NCI-H1694 treated with DMSO at 0.1 percent for 48 hours (cell line): ENCODE measurements around the gene LGI2.

Experiments
- DNase-seq: peaks from one replicate; lab custom pipeline; 2025; lab: John Stamatoyannopoulos, UW

LGI2 gene

DNA sequence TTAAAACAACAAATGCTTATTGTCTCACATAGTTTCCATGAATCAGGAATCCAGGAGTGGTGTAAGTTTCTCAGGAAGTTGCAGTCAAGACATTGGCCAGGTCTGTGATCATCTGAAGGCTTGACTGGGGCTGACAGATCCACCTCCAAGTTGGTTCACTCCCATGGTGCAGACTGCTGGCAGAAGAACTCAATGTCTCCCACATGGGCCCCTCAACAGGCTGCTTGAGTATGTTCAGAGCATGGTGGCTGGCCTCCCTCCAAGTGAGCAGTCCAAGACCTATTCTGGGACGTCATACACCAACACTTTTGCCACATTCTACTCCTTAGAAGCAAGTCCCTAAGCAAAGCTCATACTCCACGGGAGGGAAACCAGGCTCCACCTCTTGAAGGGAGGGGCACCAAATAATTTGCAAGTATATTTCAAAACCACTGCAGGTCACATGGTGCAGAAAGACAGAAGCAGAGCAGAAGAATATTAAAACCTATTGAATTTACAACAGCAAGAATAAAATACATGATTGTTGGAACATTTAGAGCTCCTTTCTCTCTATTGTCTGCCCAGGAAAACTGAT, 35.3 kb downstream of the LGI2 start:
- no peak for DNase-seq

DNA sequence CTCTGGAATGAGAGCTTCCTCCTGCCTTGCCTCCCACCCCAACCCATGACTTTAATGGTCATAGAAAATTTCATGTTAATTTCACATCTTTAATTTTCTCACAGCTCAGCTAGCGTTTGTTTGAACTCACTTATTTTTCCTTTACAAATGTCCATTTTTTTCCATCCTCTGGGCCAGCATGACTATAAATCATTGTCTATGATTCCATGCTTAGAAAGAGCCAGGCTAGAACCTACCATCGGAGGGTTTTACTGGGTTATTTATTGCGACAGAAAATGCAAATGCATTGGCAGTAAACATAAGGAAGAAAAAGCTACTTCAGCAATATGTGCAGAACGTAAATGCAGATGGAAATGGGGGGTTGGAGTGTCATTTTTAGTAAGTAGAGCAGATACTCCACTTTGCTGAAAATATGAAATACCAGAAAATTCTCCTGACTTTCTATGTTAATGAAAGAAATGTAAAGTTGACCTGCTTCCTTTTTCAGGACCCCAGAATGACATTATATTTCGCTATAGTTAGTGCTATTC, 37.1 kb downstream of the LGI2 start:
- no peak for DNase-seq

DNA sequence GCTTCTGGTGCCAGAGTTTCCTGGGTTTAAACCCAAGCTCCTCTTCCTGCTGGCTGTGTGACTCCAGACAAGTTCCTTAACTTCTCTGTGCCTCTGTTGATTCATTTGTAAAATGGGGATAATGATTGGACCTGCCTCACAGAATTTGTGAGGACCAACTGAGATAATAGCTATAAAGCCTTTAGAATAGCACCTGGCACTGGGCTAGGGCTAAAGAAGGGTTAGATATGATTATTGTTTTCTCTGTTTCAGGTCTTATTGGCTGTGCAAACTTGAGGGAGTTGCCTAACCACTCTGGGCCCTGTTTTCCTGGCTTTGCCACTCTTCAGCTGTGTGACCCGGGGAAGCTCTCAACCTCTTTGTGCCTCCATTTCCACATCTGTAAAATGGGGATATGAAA, 37.8 kb downstream of the LGI2 start:
- no peak for DNase-seq

DNA sequence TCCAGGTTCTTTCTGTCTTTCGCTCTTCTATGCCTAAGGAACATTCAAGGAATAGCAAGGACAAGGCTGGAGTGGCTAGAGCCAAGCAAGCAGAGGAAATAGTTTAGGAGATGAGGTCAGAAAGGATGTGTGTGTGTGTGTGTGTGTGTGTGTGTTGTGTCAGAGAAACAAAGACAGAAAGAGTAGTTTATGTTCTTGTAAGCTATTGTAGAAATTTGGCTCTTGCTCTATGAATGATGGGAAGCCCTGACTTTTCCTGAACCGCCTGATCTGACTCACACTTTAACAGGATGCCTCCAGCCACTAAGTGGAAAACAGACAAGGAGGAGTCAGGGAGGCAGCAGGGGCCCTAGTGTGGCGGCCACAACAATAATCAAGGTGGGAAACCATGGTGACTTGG, 39.7 kb downstream of the LGI2 start:
- no peak for DNase-seq

DNA sequence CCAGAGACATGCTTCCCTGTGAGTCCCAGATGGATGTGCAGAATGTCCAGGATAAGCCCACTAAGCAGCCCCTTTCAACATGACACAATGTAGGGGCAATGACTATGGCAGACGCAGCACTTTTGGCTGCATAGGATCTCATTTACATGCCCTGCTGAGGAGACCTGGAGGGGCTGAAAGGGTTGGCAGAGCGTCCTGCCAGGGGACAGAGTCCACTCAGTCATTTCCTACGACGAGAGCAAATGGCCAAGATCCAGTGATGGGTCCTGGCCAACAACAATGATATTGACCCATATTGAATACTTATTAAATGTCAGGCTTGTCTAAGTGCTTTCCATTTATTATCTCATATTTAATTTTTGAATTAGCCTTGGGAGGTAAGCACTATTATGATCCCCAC, 41.4 kb downstream of the LGI2 start:
- no peak for DNase-seq

DNA sequence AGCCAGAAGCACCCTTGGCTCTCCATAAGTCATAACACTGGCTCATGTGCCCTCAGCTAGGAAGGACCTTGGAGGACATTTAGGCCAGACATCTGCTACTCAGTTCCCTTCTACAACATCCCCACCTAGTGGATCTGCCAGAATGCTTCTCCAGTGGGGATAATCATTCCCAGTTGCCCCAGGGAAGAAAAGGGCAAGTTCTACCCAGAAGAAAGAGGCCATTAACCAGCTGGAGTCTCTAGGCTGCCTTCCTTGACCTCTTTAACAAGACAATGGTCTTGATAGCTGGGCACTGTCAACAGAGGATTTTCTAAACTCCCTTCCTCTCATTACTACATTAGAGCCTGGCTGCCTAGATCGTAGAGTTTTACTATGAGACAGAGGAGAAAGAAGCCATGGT, 42.0 kb downstream of the LGI2 start:
- DNase-seq, result no peak

DNA sequence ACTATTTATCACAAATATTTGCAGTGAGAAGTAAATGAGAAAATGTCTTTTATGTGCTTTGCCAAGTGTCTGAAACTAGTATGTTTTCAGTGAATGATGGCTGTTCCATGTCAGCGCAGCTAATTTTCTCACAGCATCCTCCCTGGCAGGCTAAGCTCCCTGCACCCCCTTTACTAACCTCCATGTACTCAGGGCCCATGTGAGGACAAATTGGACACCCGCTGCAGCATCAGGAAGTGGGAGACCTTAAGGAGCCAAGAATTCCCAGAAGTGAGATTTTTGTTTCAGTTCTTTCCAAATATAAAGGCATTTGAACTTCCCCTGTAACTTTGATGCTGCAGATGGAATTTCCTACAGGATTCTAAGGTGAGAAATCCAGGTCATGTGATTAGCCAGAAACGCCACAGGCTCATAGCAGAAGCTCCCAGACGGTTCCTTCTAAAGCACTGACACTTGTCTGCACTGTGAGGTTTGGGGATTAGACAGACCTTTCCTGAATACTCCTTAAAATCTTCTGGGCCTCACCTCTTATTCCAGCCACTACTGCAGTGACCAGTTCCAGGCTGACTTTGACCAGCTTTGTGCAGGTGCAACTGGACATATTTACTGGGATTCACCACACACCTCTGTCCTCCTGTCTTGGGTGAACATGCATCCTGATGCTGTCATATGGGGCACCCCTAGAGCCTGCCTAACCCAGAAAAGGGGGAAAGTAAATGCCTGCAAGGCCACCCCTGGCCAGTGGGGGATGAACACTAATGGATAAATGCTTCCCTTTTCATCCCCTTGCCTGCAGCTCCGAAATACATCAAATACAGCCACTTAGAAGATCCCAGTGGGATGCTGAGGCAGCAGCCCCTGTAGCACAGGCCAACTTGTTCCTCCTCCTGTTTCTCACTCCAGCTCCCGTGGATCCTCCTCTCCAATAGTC, 45.9 kb downstream of the LGI2 start:
- DNase-seq, result no peak

DNA sequence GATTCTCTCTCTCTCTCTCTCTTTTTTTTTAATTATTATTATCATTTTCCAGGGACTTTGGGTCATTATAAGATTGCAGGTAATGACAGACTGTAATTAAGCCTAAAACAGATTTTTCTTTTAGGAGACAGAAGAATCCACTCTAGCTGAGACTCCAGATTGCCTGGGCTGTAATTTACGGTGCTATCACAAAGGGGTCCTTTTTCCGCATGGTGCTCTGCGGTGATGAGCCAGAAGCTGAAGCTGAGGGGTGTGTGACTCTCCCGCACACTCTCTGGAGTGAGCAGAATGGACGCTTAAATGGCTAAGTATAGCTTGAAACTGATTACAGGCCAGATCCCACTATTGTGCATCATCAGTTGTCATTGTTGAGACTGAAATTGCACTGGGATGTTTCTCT, 50.0 kb downstream of the LGI2 start:
- no peak for DNase-seq

DNA sequence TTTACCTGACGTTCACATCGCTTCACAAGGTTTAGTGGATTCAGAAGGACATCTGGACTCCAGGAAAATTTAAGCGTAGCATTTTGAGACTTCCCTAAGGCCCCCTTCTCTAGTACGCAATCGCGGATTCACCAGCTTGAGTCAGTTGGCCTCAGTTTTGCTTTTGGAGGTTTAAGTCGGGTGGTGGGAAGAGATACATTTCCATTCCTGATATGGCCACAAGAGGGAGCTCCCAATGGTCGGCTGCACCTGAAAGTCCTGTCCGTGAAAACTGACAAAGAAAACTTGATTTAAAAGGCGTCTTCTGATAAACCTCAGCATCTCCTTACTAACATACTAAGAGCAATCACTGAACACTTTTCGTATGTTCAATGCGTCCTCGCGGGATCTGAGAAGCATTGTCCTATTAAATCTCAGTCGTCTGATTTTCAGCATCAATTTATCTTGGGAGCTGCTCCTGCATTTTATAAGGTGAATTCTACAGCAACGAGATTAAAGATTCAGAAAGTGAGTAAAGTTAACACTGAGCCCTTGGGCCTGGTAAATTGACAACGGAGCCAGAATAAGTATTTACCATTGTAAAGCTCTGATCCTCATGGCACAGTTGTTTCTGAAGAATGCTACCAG, 50.6 kb downstream of the LGI2 start:
- DNase-seq, result peak; percentile 42

DNA sequence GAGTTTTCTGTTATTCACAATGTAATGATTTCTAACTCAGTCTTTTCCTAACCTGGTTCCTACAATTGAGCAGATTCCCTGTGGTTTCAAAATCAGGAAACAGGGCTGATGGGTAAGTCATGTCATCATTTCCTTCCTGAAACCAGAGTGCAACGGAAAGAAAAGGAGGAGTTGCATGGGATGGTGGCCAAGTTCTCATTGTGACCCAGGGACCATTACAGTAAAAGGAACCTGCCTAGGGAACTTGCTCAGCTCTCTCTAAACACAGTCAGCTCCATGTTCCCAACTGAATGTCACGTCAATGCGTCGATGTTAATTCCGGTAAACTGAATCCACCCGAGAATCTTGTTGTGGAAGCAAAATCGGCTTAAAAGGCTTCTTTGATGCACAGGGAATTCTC, 51.2 kb downstream of the LGI2 start:
- DNase-seq, result no peak

DNA sequence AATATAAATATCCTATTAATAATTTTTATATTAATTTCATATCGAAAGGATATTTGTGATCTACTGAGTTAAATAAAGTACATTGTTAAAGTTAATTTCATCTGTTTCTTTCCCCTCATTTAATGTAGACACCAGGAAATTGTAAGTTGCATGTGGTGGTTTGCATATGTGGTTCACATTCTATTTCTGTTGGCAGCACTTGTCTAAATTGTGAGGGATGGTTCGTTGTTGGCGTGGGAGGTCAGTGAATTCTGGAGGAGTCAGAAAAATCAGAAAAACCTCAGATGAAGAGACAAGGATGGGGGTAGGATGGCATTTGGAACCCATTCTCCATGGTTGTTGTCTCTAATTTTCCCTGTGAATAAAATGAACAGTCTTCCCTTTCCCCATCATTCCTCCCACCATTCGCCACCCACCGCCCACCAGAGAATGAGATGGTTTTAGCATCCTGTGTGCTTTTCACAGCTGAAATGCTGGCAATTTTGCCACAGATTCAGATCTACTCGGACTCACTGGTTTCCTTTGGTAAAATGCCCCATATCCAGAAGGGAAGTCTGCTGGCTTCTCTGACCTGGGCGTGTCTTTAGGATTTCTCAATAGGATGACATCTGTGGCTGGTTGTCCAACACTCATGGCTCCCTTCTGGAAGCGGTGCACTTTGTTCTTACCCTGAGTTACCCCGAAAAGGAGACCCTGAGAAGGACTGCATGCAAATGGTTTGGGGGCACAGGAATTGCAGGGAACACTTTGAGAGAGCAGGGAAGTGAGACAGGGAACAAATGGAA, 52.3 kb downstream of the LGI2 start:
- DNase-seq, result no peak

DNA sequence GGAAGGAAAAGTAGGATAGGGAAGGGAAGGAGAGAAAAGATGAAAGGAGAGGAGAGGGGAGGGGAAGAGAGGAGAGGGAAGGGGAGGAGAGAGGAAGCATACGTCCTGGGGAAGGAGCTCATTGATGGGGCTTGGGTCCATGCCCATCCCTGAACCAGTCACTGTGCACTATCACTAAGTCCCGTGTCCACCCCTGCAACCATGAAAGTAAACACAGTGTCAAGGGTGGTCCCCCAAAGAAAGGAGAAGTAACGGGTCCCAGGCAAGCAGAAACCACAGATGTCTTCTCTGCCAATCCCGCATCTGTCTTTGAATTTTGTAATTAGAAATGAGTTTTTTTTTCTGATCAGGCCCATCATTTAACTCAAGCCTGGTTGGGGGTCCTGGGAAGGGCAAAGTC, 55.2 kb downstream of the LGI2 start:
- no peak for DNase-seq

DNA sequence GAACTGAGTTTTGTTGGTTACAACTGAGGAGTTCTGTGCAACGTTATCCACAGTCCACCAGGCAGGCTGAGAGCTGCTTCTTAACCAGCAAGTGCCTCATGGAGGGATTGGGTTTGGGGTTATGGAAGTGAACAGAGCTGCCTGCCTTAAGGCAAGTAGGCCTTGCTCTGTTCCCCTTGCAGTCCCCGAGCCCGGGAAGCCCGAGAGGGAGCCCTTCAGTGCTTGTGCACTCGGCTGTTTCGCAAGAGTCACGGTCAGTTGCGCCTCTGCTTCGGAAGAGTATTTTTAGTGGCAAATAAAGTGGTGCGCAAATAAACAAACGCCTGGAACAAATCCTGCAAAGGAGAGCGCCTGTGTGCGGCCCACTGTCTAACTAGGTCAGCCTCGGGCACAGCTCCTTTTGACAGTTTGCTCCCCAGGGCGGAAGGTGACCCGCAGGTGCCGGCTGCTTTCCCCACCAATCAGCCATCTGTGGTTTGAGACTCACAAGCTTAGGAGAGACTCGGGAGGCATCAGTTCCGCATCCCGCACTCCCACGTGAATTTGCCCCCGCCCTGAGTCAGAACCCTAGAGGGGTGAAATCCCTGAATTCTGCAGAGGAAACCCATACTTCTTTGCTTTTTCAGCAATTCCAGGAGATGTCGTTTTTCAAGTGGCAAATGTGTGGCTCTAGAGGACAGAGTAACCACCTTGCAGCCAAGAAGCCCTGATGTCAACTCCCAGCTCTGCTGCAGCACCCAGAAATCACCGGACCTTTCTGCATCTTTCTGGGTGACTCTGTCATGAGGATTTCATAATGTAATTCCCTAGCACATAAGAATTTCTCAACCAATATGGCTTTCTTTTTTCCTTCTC, 56.8 kb downstream of the LGI2 start:
- no peak for DNase-seq

DNA sequence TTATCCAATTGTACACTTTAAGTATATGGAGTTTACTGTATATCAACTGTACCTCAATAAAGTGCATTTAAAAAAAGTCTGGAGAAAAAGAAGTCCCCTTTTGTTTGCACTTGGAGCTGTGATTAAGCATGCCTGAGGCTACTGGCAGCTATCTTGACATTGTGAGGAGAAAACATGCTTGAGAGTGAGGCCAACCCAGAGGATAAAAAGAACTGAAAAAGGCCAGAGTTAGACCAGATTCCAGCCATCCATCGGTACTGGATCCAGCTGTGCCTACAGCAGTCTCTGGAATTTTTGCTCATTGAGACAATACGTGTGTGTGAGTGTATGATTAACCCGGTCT, 57.4 kb downstream of the LGI2 start:
- DNase-seq, result no peak

DNA sequence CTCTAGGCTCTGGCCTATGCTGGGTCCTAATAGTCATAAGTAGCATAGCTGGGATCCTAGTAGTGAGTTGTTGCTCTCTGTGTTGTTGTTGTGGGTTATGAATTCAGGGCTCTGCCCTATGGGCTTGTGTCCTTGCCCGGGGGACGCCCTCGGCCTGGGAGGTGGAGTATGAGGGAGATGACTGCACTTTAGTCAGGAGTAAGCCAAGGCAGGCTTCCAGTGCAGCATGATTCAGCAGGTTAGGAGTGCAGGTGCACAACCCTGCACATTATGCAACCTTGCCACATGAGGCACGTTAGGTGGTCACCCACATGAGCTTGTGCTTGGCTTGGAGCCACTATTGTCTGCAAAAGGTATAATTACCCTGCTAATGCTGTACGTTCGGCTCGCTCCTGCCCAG, 59.6 kb downstream of the LGI2 start:
- DNase-seq, result no peak

DNA sequence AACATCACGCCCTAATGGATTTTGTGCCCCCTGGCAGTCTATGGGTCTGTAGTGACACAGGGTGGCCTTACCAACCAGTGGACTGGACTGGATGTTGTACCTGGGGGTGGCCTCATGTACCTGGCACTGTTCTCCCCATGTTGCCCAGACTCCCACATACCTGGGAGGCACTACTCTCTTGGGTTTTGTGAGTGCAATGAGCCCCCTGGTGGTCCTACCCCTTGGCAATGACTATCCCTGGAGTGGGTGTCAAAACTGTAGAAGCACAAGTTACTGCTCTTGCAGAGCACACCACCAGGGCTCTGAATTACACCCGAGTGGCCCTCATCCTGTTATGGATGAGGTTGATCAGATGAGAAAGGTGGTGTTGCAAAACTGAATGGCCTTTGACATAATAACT, 60.1 kb downstream of the LGI2 start:
- DNase-seq, result no peak

DNA sequence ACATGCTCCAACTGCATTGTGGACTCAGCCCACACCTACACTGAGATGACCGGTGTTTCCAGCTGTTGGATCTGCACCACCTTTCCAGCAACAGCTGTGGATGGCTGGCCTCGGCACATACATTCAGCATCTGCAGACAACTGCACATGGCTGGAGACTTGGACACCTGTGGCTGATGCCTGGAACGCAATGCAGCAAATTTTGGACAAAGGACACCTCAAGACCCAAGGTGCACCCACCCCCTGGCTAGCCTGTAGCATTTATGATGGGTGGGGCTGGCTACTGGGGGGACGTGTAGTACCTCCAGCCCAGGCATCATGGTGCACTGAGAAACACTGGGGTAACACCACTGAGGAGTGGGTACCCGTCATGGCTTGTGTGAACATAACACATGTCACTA, 60.6 kb downstream of the LGI2 start:
- no peak for DNase-seq

DNA sequence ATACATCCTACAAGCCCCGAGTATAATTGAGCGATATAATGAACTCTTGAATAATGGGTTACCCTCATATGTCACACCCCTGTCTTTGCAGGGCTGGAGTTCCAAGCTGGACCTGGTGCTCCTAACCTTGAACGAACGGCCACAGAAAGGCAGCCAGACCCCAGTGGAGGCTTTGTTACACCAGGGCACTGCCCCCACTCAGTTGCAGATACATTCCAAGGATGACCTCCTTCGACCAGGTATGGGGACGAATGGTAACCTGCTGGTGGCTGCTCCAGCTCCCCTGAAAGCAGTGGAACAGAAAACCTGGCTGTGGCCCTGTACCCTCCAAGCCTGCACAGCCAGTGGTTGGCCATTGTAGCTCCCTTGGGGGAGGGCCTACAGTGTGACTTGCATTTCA, 61.3 kb downstream of the LGI2 start:
- no peak for DNase-seq

DNA sequence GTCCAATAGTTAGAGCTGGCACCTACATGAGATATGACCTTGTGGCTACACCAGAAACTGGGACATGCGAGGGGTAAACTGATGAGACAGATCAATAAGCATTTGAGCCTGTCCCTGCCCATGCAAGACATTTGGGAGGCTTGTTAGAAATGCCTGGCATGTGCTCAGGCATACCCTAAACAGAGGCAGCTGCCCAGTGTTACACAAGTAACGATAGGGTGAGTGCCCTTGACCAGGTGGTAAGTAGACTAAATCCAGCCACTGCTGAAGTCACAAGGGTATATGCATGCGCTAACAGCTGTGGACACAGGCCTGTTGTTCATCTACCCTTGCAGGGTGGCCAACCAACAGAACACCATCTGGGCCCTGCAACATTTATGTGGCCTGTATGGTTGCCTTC, 61.8 kb downstream of the LGI2 start:
- no peak for DNase-seq

DNA sequence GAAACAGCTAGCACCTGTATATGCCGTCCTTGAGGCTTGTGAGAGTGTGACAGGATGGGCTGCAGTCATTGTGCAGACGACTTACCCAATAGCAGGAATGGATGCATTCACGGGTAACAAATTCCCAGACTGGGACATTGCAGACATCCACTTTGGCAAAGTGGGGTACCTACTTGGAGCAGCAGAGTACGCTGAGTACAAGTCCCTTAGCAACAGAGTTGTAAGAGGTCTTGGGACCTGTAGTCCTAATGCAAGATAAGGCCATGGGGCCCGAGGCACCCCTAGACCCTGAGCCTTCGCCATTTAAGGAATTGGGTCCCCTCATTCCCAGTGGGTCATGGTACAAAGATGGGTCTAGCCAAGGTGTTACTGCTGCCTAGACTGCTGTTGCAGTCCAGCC, 62.5 kb downstream of the LGI2 start:
- DNase-seq, result no peak

DNA sequence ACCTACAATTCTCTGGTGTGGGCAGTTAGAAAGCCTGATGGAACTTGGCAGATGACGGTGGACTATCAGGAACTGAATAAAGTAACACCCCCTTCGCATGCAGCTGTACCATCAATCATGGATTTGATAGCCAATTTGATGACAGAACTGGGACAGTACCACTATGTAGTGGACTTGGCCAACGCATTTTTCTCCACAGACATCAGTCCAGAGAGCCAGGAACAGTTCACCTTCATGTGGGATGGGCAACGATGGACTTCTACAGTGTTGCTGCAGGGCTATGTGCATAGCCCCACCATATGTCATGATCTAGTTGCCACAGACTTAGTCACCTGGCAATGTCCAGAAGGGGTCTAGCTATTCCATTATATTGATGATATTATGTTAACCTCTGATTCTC, 63.4 kb downstream of the LGI2 start:
- DNase-seq, result no peak

DNA sequence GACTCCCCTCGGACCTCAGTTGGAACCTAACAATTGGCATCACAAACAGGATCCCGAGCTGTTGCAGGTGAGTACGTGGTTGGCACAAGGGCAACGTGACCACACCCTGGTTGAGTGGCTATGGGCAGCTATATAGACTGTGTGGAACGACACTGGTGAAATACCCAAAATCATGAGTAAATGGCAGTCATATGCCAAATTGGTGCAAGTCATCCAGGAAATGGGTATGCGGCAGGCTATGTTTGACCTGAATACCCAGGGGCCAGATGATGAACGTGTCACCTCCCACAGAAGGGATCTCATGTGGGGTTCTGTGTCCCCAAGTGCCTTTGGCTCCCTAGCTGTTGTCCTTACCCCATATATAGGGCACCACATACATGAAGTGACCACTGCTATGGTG, 64.7 kb downstream of the LGI2 start:
- no peak for DNase-seq
